Mammary epithelial cell (primary cell): Measurements from ENCODE around the gene NRXN2.

Experiments used
- EZH2 ChIP-seq: IDR thresholded peaks from 2 replicates; pipeline ENCODE4 v1.6.1; 2012; ENCODE audit warnings: low read length, inconsistent platforms, borderline replicate concordance
- TF ChIP-seq, protein P1 (sequence below), 2 donors: IDR thresholded peaks in 1 of 2; conservative IDR thresholded peaks in 1 of 2; 2 replicates each; pipeline ENCODE4 v1.5.1; 2011 to 2012; ENCODE audit warnings: inconsistent platforms in 2 of 2, low read length in 2 of 2, mild to moderate bottlenecking in 2 of 2, control low read depth in 1 of 2, low read depth in 1 of 2; ENCODE audit not compliant: insufficient read depth in 1 of 2; ENCODE audit errors: extremely low read depth in 1 of 2

DNA sequence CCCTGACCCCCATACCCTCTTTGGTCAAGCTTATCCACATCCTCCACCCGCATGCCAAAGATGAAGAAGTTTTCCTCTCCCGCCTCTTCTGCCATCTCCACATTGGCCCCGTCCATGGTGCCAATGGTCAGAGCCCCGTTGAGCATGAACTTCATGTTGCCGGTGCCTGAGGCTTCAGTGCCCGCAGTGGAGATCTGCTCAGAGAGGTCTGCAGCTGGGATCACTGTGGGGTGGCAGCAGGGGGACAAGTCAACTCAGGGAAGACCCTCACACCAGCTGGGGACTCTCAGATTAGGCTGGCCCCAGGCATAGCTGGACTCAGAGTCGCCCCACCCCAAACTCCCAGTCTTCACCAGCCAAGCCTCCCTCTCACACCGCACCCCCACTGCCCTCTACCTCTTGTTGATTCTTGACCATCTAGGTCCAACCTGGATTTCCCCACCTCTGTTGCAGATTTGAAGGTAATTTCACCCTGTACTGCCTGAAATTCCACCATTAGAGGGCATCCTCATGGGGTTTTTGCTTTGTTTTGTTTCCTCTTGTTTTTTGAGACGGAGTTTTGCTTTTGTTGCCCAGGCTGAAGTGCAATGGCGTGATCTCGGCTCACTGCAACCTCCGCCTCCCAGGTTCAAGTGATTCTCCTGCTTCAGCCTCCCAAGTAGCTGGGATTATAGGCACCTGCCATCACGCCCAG, 27.5 kb upstream of the NRXN2 start:
- TF ChIP-seq, protein P1, sequence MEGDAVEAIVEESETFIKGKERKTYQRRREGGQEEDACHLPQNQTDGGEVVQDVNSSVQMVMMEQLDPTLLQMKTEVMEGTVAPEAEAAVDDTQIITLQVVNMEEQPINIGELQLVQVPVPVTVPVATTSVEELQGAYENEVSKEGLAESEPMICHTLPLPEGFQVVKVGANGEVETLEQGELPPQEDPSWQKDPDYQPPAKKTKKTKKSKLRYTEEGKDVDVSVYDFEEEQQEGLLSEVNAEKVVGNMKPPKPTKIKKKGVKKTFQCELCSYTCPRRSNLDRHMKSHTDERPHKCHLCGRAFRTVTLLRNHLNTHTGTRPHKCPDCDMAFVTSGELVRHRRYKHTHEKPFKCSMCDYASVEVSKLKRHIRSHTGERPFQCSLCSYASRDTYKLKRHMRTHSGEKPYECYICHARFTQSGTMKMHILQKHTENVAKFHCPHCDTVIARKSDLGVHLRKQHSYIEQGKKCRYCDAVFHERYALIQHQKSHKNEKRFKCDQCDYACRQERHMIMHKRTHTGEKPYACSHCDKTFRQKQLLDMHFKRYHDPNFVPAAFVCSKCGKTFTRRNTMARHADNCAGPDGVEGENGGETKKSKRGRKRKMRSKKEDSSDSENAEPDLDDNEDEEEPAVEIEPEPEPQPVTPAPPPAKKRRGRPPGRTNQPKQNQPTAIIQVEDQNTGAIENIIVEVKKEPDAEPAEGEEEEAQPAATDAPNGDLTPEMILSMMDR (conservative IDR thresholded peaks at IDR 0.05 in 1 of 2, IDR thresholded peaks at IDR 0.05 in 1 of 2; ENCODE audit: extremely low read depth in 1 of 2, insufficient read depth in 1 of 2, low read depth in 1 of 2, low read length in 2 of 2): no peak
- no peak for TF ChIP-seq EZH2
